Mesenchymal stem cell (in vitro differentiated cells and primary cell): ENCODE results near the gene NABP2.

Experiments
- DNase-seq: peaks from one replicate; pipeline ENCODE4 v3.0.0-alpha.2; 2013
- H2AFZ ChIP-seq: one replicate; pipeline ENCODE4 v1.6.1; 2013; ENCODE audit warnings: low read depth, mild to moderate bottlenecking, control low read depth, inconsistent platforms, low read length, moderate library complexity
- H2AK5ac ChIP-seq: 2 replicates; pipeline ENCODE4 v1.6.1; 2013; ENCODE audit warnings: low read length, moderate library complexity, mild to moderate bottlenecking, inconsistent platforms; ENCODE audit not compliant: severe bottlenecking
- H2BK120ac ChIP-seq: one replicate; pipeline ENCODE4 v1.6.1; 2013; ENCODE audit warnings: low read depth, mild to moderate bottlenecking, inconsistent platforms, low read length, moderate library complexity
- H2BK12ac ChIP-seq, 2 experiments: one replicate each; pipeline ENCODE4 v1.6.1; 2013; ENCODE audit warnings: inconsistent platforms in 2 of 2, low read length in 2 of 2, mild to moderate bottlenecking in 2 of 2, moderate library complexity in 2 of 2, control low read depth in 1 of 2
- H2BK15ac ChIP-seq: one replicate; pipeline ENCODE4 v1.6.1; 2013; ENCODE audit warnings: mild to moderate bottlenecking, low read depth, inconsistent platforms; ENCODE audit not compliant: poor library complexity, severe bottlenecking
- H2BK5ac ChIP-seq: 2 replicates; pipeline ENCODE4 v1.6.1; 2013; ENCODE audit warnings: low read depth, mild to moderate bottlenecking, low read length, control low read depth, inconsistent platforms; ENCODE audit not compliant: poor library complexity, severe bottlenecking
- H3K14ac ChIP-seq, 2 experiments: one replicate each; pipeline ENCODE4 v1.6.1; 2013; ENCODE audit warnings: inconsistent platforms in 2 of 2, low read length in 2 of 2, control low read depth in 1 of 2, mild to moderate bottlenecking in 1 of 2, moderate library complexity in 1 of 2
- H3K18ac ChIP-seq, 2 experiments: one replicate each; pipeline ENCODE4 v1.6.1; 2013; ENCODE audit warnings: inconsistent platforms in 2 of 2, low read length in 2 of 2, control low read depth in 1 of 2, low read depth in 1 of 2, mild to moderate bottlenecking in 1 of 2
- H3K23ac ChIP-seq, 2 experiments: one replicate each; pipeline ENCODE4 v1.6.1; 2013; ENCODE audit warnings: inconsistent platforms in 2 of 2, low read length in 2 of 2, mild to moderate bottlenecking in 2 of 2, moderate library complexity in 2 of 2, control low read depth in 1 of 2
- H3K27ac ChIP-seq: 2 replicates; pipeline ENCODE4 v1.5.1; 2013; ENCODE audit warnings: mild to moderate bottlenecking, moderate library complexity, low read length, control low read depth, inconsistent platforms; ENCODE audit not compliant: poor library complexity, severe bottlenecking
- H3K27me3 ChIP-seq, 2 experiments: 2 replicates each; pipeline versions ENCODE4 v1.6.1 to v1.7.0; 2013; ENCODE audit warnings: low read length in 2 of 2, mild to moderate bottlenecking in 2 of 2, moderate library complexity in 2 of 2, control low read depth in 1 of 2, inconsistent platforms in 1 of 2; ENCODE audit not compliant: control insufficient read depth in 1 of 2, insufficient read depth in 1 of 2
- H3K36me3 ChIP-seq, 2 experiments: 2 replicates each; pipeline versions ENCODE4 v1.6.1 to v1.7.0; 2013; ENCODE audit warnings: low read length in 2 of 2, control low read depth in 1 of 2, inconsistent platforms in 1 of 2, low read depth in 1 of 2, mild to moderate bottlenecking in 1 of 2; ENCODE audit not compliant: insufficient read depth in 2 of 2, control insufficient read depth in 1 of 2
- H3K4ac ChIP-seq, 2 experiments: one replicate each; pipeline ENCODE4 v1.6.1; 2013; ENCODE audit warnings: inconsistent platforms in 2 of 2, low read length in 2 of 2, mild to moderate bottlenecking in 2 of 2, moderate library complexity in 2 of 2, control low read depth in 1 of 2, low read depth in 1 of 2
- H3K4me1 ChIP-seq: 2 replicates; pipeline ENCODE4 v1.6.1; 2013; ENCODE audit warnings: low read depth, low read length, control low read depth; ENCODE audit not compliant: control insufficient read depth, insufficient read depth
- H3K4me2 ChIP-seq: 2 replicates; pipeline ENCODE4 v1.6.1; 2013; ENCODE audit warnings: low read length, mild to moderate bottlenecking, inconsistent platforms; ENCODE audit not compliant: poor library complexity, severe bottlenecking
- H3K4me3 ChIP-seq, 2 experiments: 2 replicates each; pipeline versions ENCODE4 v1.5.1 to v1.7.0; 2013; ENCODE audit warnings: low read length in 2 of 2, mild to moderate bottlenecking in 2 of 2, control low read depth in 1 of 2, low read depth in 1 of 2; ENCODE audit not compliant: insufficient read depth in 1 of 2
- H3K79me1 ChIP-seq: replicated peaks from 2 replicates; pipeline ENCODE4 v1.6.1; 2013; ENCODE audit warnings: mild to moderate bottlenecking, control low read depth, low read length, inconsistent platforms; ENCODE audit not compliant: poor library complexity, severe bottlenecking
- H3K9ac ChIP-seq: 2 replicates; pipeline ENCODE4 v1.7.0; 2013; ENCODE audit warnings: mild to moderate bottlenecking, low read length, moderate library complexity
- H3K9me3 ChIP-seq: 2 replicates; pipeline ENCODE4 v1.7.0; 2013; ENCODE audit warnings: mild to moderate bottlenecking, low read length; ENCODE audit not compliant: control insufficient read depth
- H4K8ac ChIP-seq: one replicate; pipeline ENCODE4 v1.6.1; 2013; ENCODE audit warnings: inconsistent platforms, mild to moderate bottlenecking, low read length, moderate library complexity
- H4K91ac ChIP-seq: one replicate; pipeline ENCODE4 v1.6.1; 2013; ENCODE audit warnings: mild to moderate bottlenecking, low read length, inconsistent platforms
- WGBS: methylation state at CpG from one replicate; pipeline ENCODE4 v1.1.7; 2013; ENCODE audit warnings: mixed read lengths; 5-methylcytosine and 5-hydroxymethylcytosine counted together

NABP2 gene

DNA sequence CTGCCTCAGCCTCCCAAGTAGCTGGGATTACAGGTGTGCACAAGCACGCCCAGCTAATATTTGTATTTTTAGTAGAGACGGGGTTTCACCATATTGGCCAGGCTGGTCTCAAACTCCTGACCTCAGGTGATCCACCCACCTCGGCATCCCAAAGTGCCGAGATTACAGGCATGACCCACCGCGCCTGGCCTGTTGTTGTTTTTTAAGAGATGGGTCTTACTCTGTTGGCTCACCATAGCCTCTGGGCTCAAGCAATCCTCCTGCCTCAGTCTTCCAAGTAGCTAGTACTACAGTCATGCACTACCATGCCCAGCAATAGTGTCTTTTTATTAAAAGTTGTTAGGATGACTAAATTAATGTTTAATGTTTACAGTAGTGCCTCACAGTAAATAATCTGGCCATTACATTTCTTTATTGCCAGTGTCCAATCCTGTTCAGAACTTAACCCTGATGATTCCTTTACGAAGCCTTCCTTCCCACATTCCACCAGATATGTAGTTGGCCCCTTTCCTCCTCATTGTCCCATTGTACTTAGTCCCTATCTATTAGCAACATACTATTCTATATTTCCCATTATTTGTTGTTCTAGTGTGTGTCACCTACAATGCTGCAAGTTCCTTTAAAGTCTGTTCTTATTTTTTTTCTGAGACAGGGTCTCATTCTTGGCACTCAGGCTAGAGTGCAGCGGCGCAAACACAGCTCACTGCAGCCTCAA lies 26.1 kb upstream of the NABP2 start:
- H2BK5ac ChIP-seq: no peak overlapping the region
- H2AK5ac ChIP-seq: no peak overlapping the region
- H3K36me3 ChIP-seq: no peaks in the 10 kb centered on the region
- H2BK15ac ChIP-seq: peak overlapping the region; percentile 8
- H2BK120ac ChIP-seq: no peak overlapping the region
- H3K4me2 ChIP-seq: no peak overlapping the region
- no peak overlapping the region for H3K9ac ChIP-seq
- no peak overlapping the region for H3K4me3 ChIP-seq
- no peak overlapping the region for H2BK12ac ChIP-seq
- H4K8ac ChIP-seq: no peak overlapping the region
- no peak overlapping the region for H4K91ac ChIP-seq
- H3K4me1 ChIP-seq: no peaks in the 10 kb centered on the region
- no peaks in the 10 kb centered on the region for H3K79me1 ChIP-seq
- H3K23ac ChIP-seq: no peak overlapping the region
- H3K18ac ChIP-seq: no peak overlapping the region
- DNase-seq: no peak
- no peak overlapping the region for H3K27ac ChIP-seq
- no peaks in the 10 kb centered on the region for H3K27me3 ChIP-seq
- H3K9me3 ChIP-seq: no peaks in the 10 kb centered on the region
- WGBS: 92% methylated on average over 9 of the region's 9 CpGs
- no peak overlapping the region for H3K14ac ChIP-seq
- H3K4ac ChIP-seq: no peak overlapping the region
- no peak overlapping the region for H2AFZ ChIP-seq

DNA sequence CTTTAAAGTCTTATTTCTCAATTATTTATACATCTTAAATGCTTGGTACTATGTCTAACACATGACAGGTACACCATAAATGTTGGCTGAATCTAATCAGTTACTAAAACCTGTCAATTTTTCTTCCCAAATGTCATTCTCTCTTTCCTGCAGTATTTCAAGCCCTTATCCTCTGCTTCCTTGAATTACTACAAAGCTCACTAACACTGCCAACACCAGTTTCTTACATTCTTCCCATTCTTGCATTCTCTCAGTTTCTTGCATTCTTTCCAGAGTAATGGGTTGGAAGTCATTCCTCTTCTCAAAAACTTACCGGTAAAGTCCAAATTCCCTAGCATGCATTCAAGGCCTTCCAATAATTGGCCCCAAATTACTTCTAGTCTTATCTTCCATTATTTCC lies 25.3 kb upstream of the NABP2 start:
- 82% methylated on average over 1 of the region's 1 CpG for WGBS
- no peak overlapping the region for H4K8ac ChIP-seq
- no peak overlapping the region for H3K9ac ChIP-seq

DNA sequence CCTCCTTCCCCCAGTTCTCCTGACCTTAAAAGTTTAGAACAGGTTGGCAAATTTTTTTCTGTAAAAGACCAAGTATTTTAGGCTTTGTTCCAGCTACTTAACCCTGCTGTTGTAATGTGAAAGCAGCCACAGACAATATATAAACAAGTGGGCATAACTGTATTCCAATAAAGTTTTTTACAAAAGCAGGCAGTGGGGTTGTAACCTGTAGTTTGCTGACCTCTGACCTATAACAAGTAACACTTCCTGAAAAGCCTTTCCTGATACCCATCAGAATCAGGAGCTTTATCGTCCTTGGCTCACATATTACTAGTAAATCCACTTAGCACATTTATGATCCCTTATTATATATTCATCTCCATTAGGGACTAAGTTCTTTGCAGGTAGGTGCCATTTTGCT lies 21.8 kb upstream of the NABP2 start:
- H3K9ac ChIP-seq: no peak overlapping the region
- H3K9me3 ChIP-seq: no peaks in the 10 kb centered on the region
- H2BK15ac ChIP-seq: no peak overlapping the region
- no peak overlapping the region for H2BK5ac ChIP-seq
- no peak overlapping the region for H3K4ac ChIP-seq
- no peak for DNase-seq
- no peak overlapping the region for H3K23ac ChIP-seq
- no peak overlapping the region for H3K18ac ChIP-seq
- no peak overlapping the region for H3K4me3 ChIP-seq
- no peak overlapping the region for H3K27ac ChIP-seq
- peaks cover 23 to 34% of the 10 kb centered on the region in 2 experiments for H3K36me3 ChIP-seq
- H3K79me1 ChIP-seq: peaks cover 4% of the 10 kb centered on the region
- no peak overlapping the region for H2BK120ac ChIP-seq
- 14% methylated on average over 1 of the region's 1 CpG for WGBS
- H3K4me1 ChIP-seq: no peaks in the 10 kb centered on the region
- H2AFZ ChIP-seq: no peak overlapping the region
- H2BK12ac ChIP-seq: no peak overlapping the region
- no peak overlapping the region for H4K8ac ChIP-seq
- H3K27me3 ChIP-seq: no peaks in the 10 kb centered on the region
- H3K4me2 ChIP-seq: no peak overlapping the region
- H4K91ac ChIP-seq: no peak overlapping the region
- no peak overlapping the region for H3K14ac ChIP-seq
- H2AK5ac ChIP-seq: no peak overlapping the region

More for the DNA sequence above, 25.3 kb upstream of the NABP2 start:
- H3K18ac ChIP-seq: no peak overlapping the region
- no peak overlapping the region for H2AK5ac ChIP-seq
- H3K36me3 ChIP-seq: no peaks in the 10 kb centered on the region
- no peak overlapping the region for H2BK12ac ChIP-seq
- no peak overlapping the region for H2AFZ ChIP-seq
- DNase-seq: no peak
- no peaks in the 10 kb centered on the region for H3K4me1 ChIP-seq
- no peaks in the 10 kb centered on the region for H3K27me3 ChIP-seq
- H3K27ac ChIP-seq: no peak overlapping the region
- H3K9me3 ChIP-seq: no peaks in the 10 kb centered on the region
- H3K14ac ChIP-seq: no peak overlapping the region
- H3K4me2 ChIP-seq: no peak overlapping the region
- no peak overlapping the region for H4K91ac ChIP-seq
- no peak overlapping the region for H3K23ac ChIP-seq
- H2BK120ac ChIP-seq: no peak overlapping the region
- no peaks in the 10 kb centered on the region for H3K79me1 ChIP-seq
- no peak overlapping the region for H2BK5ac ChIP-seq
- no peak overlapping the region for H3K4ac ChIP-seq
- no peak overlapping the region for H2BK15ac ChIP-seq
- no peak overlapping the region for H3K4me3 ChIP-seq

DNA sequence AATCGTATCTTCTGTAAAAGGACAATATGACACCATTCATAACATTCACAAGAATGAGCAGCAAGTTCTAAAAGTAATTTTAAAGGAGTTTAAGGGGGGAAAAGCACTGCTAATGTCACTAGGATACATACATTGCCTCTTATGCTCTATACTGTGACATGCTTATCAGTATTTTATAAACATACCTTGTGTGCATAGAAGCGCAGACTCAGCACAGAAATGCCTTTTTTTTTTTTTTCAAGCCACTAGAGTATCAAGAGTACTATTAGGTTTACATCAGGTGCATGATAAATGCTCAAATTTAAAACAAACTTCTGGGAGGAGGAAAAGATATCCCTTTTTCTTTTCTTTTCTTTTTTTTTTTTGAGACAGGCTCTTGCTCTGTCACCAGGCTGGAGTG lies 21.3 kb upstream of the NABP2 start:
- Histone ChIP-seq H2AK5ac (no peak overlapping the region), H3K9ac (no peak overlapping the region), H3K4me3 (no peak overlapping the region), H3K4me2 (no peak overlapping the region), H2BK15ac (no peak overlapping the region), H4K8ac (no peak overlapping the region), H3K9me3 (no peaks in the 10 kb centered on the region), H3K27me3 (no peaks in the 10 kb centered on the region), H2BK5ac (no peak overlapping the region), H3K36me3 (peaks cover 27 to 38% of the 10 kb centered on the region in 2 experiments), H3K23ac (no peak overlapping the region), H3K79me1 (peaks cover 4% of the 10 kb centered on the region), H3K4me1 (no peaks in the 10 kb centered on the region), H2BK12ac (no peak overlapping the region), H2BK120ac (no peak overlapping the region), H4K91ac (no peak overlapping the region), H3K14ac (no peak overlapping the region), H3K4ac (no peak overlapping the region), H2AFZ (no peak overlapping the region), H3K18ac (no peak overlapping the region), H3K27ac (no peak overlapping the region)
- no CpG with 5 or more reads among the region's 2 CpGs for WGBS
- no peak for DNase-seq
